ENCODE measurements around the gene MGMT. TPM values are rescaled to one million over a fixed set of nuclear protein-coding genes. Genes with fewer than 3 reads are reported as not detected.

The MGMT gene
- polyA plus RNA-seq, 1 donor from 2014 or later, result 0.94 TPM

DNA sequence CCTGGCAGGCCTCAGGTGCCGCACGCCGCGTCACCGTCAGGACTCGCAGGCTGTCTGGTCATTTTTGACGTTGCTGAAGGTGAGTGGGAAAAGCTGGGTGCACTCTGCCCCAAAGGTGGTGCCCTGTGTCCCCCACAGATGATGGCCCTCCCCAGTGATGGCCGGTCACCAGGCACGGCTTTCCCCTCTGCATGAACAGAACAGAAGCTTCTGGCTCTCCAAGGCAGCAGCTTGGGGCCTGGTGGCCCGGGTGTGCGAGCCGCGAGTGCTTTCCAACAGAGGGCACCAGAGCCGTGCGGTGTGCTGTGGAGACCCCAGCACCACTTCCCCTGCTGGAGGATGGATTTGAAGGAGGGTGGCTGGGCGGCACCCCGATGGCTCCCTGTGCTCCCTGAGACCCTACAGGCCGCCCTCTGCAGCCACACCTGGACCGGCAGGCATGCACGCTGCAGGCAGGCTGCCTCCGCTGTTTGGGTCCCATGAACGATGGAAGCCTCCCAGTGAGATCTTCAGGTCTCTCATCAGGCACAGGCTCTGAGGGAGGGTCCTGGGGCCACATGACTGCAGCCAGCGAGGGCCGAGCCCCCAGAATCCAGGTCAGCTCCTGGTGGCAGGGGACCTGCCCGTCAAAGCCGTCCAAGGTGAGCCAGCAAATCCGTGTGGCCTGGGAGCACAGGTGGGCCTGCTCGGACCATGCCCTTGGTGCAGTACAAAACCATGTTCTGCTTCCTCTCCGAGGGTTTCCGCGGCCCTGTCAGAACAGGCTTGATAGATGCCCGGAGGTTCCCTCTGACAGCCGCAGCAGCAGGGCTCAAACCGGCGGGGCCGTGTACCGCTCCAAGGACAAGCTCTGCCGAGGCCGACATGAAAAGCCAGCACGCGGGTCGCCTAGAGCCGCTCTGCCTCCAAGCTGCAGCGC, 301.7 kb downstream of the MGMT start:
- TF ChIP-seq MXI1 (conservative IDR thresholded peaks at IDR 0.05; ENCODE audit: poor library complexity, severe bottlenecking) (no peak), TAF1 (IDR thresholded peaks at IDR 0.05; ENCODE audit: low read depth) (no peak), EZH2 (IDR thresholded peaks at IDR 0.05; ENCODE audit: borderline replicate concordance, insufficient read depth, low read length, poor library complexity, severe bottlenecking) (no peak), POLR2AphosphoS5 (IDR thresholded peaks at IDR 0.05) (no peak), SMC3 (conservative IDR thresholded peaks at IDR 0.05; ENCODE audit: poor library complexity) (no peak), CTCF (IDR thresholded peaks at IDR 0.05; ENCODE audit: poor library complexity, severe bottlenecking) (no peak), EP300 (conservative IDR thresholded peaks at IDR 0.05; ENCODE audit: poor library complexity, severe bottlenecking) (no peak), REST (IDR thresholded peaks at IDR 0.05; ENCODE audit: borderline replicate concordance) (no peak), RAD21 (conservative IDR thresholded peaks at IDR 0.05) (no peak)
- H3K36me3 ChIP-seq (ENCODE audit: insufficient read depth, low read length), result no peaks in the 10 kb centered on the region
- H2AFZ ChIP-seq (ENCODE audit: low read depth, low read length), result no peak overlapping the region
- H3K9me2 ChIP-seq (ENCODE audit: insufficient read depth, low read length), result no peaks in the 10 kb centered on the region
- no peaks in the 10 kb centered on the region for H3K79me2 ChIP-seq (replicated peaks; ENCODE audit: insufficient read depth, low read length)
- H3K4me3 ChIP-seq (ENCODE audit: low read length), result no peak overlapping the region
- no peak overlapping the region for H3K4me2 ChIP-seq (ENCODE audit: low read length)
- no peak overlapping the region for H3K27ac ChIP-seq (ENCODE audit: low read length)
- no peaks in the 10 kb centered on the region for H3F3A ChIP-seq (ENCODE audit: insufficient read depth, low read length, poor library complexity, severe bottlenecking)
- H3K9ac ChIP-seq (ENCODE audit: low read length), result no peak overlapping the region
- H3K9me3 ChIP-seq (ENCODE audit: low read length), result no peaks in the 10 kb centered on the region
- H3K27me3 ChIP-seq (ENCODE audit: insufficient read depth, low read depth, low read length), result no peaks in the 10 kb centered on the region
- H4K20me1 ChIP-seq (ENCODE audit: insufficient read depth), result no peaks in the 10 kb centered on the region

- Histone ChIP-seq H3K9me3 (ENCODE audit: low read length) (no peaks in the 10 kb centered on the region), H3F3A (ENCODE audit: insufficient read depth, low read length, poor library complexity, severe bottlenecking) (no peaks in the 10 kb centered on the region), H3K27me3 (ENCODE audit: insufficient read depth, low read depth, low read length) (no peaks in the 10 kb centered on the region), H3K36me3 (ENCODE audit: insufficient read depth, low read length) (no peaks in the 10 kb centered on the region), H3K27ac (ENCODE audit: low read length) (no peak overlapping the region), H3K9ac (ENCODE audit: low read length) (no peak overlapping the region), H3K4me3 (ENCODE audit: low read length) (no peak overlapping the region), H2AFZ (ENCODE audit: low read depth, low read length) (no peak overlapping the region), H4K20me1 (ENCODE audit: insufficient read depth) (no peaks in the 10 kb centered on the region), H3K79me2 (replicated peaks; ENCODE audit: insufficient read depth, low read length) (no peaks in the 10 kb centered on the region), H3K9me2 (ENCODE audit: insufficient read depth, low read length) (no peaks in the 10 kb centered on the region), H3K4me2 (ENCODE audit: low read length) (no peak overlapping the region)
- no peak for TF ChIP-seq TAF1 (IDR thresholded peaks at IDR 0.05; ENCODE audit: low read depth)
- no peak for TF ChIP-seq POLR2AphosphoS5 (IDR thresholded peaks at IDR 0.05)
- TF ChIP-seq EP300 (conservative IDR thresholded peaks at IDR 0.05; ENCODE audit: poor library complexity, severe bottlenecking), result no peak
- TF ChIP-seq EZH2 (IDR thresholded peaks at IDR 0.05; ENCODE audit: borderline replicate concordance, insufficient read depth, low read length, poor library complexity, severe bottlenecking), result no peak
- no peak for TF ChIP-seq SMC3 (conservative IDR thresholded peaks at IDR 0.05; ENCODE audit: poor library complexity)
- TF ChIP-seq REST (IDR thresholded peaks at IDR 0.05; ENCODE audit: borderline replicate concordance), result no peak
- no peak for TF ChIP-seq MXI1 (conservative IDR thresholded peaks at IDR 0.05; ENCODE audit: poor library complexity, severe bottlenecking)
- no peak for TF ChIP-seq RAD21 (conservative IDR thresholded peaks at IDR 0.05)
- no peak for TF ChIP-seq CTCF (IDR thresholded peaks at IDR 0.05; ENCODE audit: poor library complexity, severe bottlenecking)
Observed at GRCh38 chr10:129769381-129770116, 302.5 kb downstream of the MGMT start.

All from neural cell (in vitro differentiated cells).